K562 (cell line): ENCODE data around the gene UNKL. TPM values are rescaled to one million over a fixed set of nuclear protein-coding genes. Genes with fewer than 3 reads are reported as not detected.

Source experiments
- ATAC-seq: fragments of 200-7000 bp; cut with Tn5 transposase; 3 replicates; pipeline ENCODE4 v1.9.1; 2020; ENCODE audit warnings: moderate library complexity
- BruUV-seq: library from RNA; stranded (reverse); fragments of 400-500 nt; replicated peaks from 2 replicates; lab custom pipeline; 2021; lab: Mats Ljungman, UMichigan
- CTCF ChIA-PET: fragments of 300-600 bp; formaldehyde crosslinking; extraction: SDS; loops from one replicate; lab custom pipeline; 2021; ENCODE audit warnings: low intra/inter-chr PET ratio; lab: Yijun Ruan, JAX
- POLR2A ChIA-PET: fragments of 300-600, 350-650 bp; sonication (Branson Sonifier 250); formaldehyde crosslinking; extraction: SDS; loops from one replicate; lab custom pipeline; 2021; ENCODE audit warnings: antibody characterized with exemption, inconsistent platforms; lab: Yijun Ruan, JAX
- DNase-seq, 4 experiments: peaks; one replicate each; pipeline versions ENCODE4 v3.0.0 to v3.0.0-alpha.2; 2011 to 2018; ENCODE audit warnings: low spot score in 3 of 4, mixed read lengths in 3 of 4; ENCODE audit errors: extremely low read depth in 1 of 4
- FAIRE-seq: peaks from 2 replicates; lab custom pipeline; 2011; peaks lifted over from hg19 to GRCh38; lab: Jason Lieb, UNC
- H2AFZ ChIP-seq: 2 replicates; pipeline ENCODE4 v1.6.0; 2011; ENCODE audit warnings: low read depth, low read length, control low read depth, inconsistent platforms
- H3K27ac ChIP-seq: fragments of 200-600 bp; 3 replicates; pipeline ENCODE4 v1.8.0; 2011; ENCODE audit warnings: low read depth, mild to moderate bottlenecking, control low read depth, inconsistent platforms, low read length, moderate library complexity, mixed read lengths; ENCODE audit errors: extremely low read depth
- H3K27me3 ChIP-seq, 2 experiments: fragments of 300-600 bp in 1 of 2; 2 replicates in 1 of 2; 3 replicates in 1 of 2; pipeline versions ENCODE4 v1.6.0 to v1.8.0; 2011; ENCODE audit warnings: inconsistent platforms in 2 of 2, low read length in 2 of 2, mild to moderate bottlenecking in 1 of 2, mixed read lengths in 1 of 2, moderate library complexity in 1 of 2; ENCODE audit not compliant: control insufficient read depth in 2 of 2, insufficient read depth in 2 of 2
- H3K36me3 ChIP-seq: fragments of 300-600 bp; 3 replicates; pipeline ENCODE4 v1.8.0; 2011; ENCODE audit warnings: mild to moderate bottlenecking, low read length, inconsistent platforms; ENCODE audit not compliant: control insufficient read depth, insufficient read depth
- H3K4me1 ChIP-seq, 2 experiments: fragments of 200-600 bp in 1 of 2; replicated peaks in 1 of 2; 2 replicates in 1 of 2; 3 replicates in 1 of 2; pipeline versions ENCODE4 v1.5.1 to v1.8.0; 2011; ENCODE audit warnings: inconsistent platforms in 2 of 2, low read length in 2 of 2, mild to moderate bottlenecking in 1 of 2, mixed read lengths in 1 of 2, moderate library complexity in 1 of 2; ENCODE audit not compliant: control insufficient read depth in 2 of 2, insufficient read depth in 2 of 2
- H3K4me2 ChIP-seq: 2 replicates; pipeline ENCODE4 v1.6.1; 2011; ENCODE audit warnings: low read length, control low read depth, inconsistent platforms, mixed read lengths; ENCODE audit not compliant: insufficient read depth
- H3K4me3 ChIP-seq: fragments of 200-600 bp; sonication (generic), shearing (Covaris generic); 2 replicates; pipeline ENCODE4 v1.5.1; 2016; ENCODE audit warnings: control low read depth, inconsistent platforms
- H3K79me2 ChIP-seq: fragments of 200-600 bp; 3 replicates; pipeline ENCODE4 v1.8.0; 2011; ENCODE audit warnings: low read length, inconsistent platforms; ENCODE audit not compliant: control insufficient read depth, insufficient read depth
- H3K9ac ChIP-seq, 2 experiments: 2 replicates each; pipeline versions ENCODE4 v1.6.0 to v1.6.1; 2011; ENCODE audit warnings: low read depth in 2 of 2, low read length in 2 of 2, control low read depth in 1 of 2, inconsistent platforms in 1 of 2, mild to moderate bottlenecking in 1 of 2, mixed read lengths in 1 of 2; ENCODE audit not compliant: insufficient read depth in 1 of 2
- H3K9me1 ChIP-seq: one replicate; pipeline ENCODE4 v1.6.0; 2011; ENCODE audit warnings: inconsistent platforms, mild to moderate bottlenecking, low read length, moderate library complexity; ENCODE audit not compliant: control insufficient read depth, insufficient read depth
- H3K9me3 ChIP-seq: replicated peaks from 2 replicates; pipeline ENCODE4 v1.5.1; 2011; ENCODE audit warnings: low read depth, low read length, inconsistent platforms; ENCODE audit not compliant: control insufficient read depth, insufficient read depth
- H4K20me1 ChIP-seq: replicated peaks from 2 replicates; pipeline ENCODE4 v1.6.1; 2011; ENCODE audit warnings: low read length, inconsistent platforms, mixed read lengths; ENCODE audit not compliant: control insufficient read depth, insufficient read depth
- HEY1 ChIP-seq: fragments of 250-450 bp; sonication (Bioruptor Pico); IDR thresholded peaks from 2 replicates; pipeline ENCODE4 v1.5.0; 2020; ENCODE audit warnings: mild to moderate bottlenecking, moderate library complexity, borderline replicate concordance
- KHSRP ChIP-seq: fragments of 450-650 bp; IDR thresholded peaks from 2 replicates; pipeline ENCODE4 v1.6.1; 2017
- RAD51 ChIP-seq: fragments of 450-650 bp; IDR thresholded peaks from 2 replicates; pipeline ENCODE4 v1.7.1; 2016; ENCODE audit warnings: low read depth, mild to moderate bottlenecking, borderline replicate concordance
- RBM25 ChIP-seq: fragments of 200-400 bp; formaldehyde crosslinking; IDR thresholded peaks from 2 replicates; pipeline ENCODE4 v1.6.1; 2018; ENCODE audit warnings: low read length, low read depth, moderate library complexity; ENCODE audit not compliant: severe bottlenecking
- SIRT6 ChIP-seq: IDR thresholded peaks from one replicate; pipeline ENCODE4 v1.6.1; 2012; ENCODE audit warnings: low read depth, mild to moderate bottlenecking, control low read depth, inconsistent platforms, low read length, moderate library complexity
- SMARCC2 ChIP-seq: fragments of 450-650 bp; IDR thresholded peaks from 2 replicates; pipeline ENCODE4 v1.6.1; 2017; ENCODE audit warnings: antibody characterized with exemption, moderate library complexity, mild to moderate bottlenecking, low read depth
- SMC3 ChIP-seq: conservative IDR thresholded peaks from 2 replicates; pipeline ENCODE4 v1.6.1; 2011; ENCODE audit warnings: low read depth, low read length, improper control_type of control experiment; ENCODE audit not compliant: insufficient read depth
- ZNF311 ChIP-seq: fragments of 250-450 bp; sonication (Bioruptor Pico); IDR thresholded peaks from 2 replicates; pipeline ENCODE4 v1.4.0; 2020; ENCODE audit warnings: mild to moderate bottlenecking, moderate library complexity
- WGBS: fragments of 100-300 bp; shearing (Covaris generic); methylation state at CpG from one replicate; pipeline ENCODE4 v1.1.6; 2016; ENCODE audit warnings: low coverage, mixed read lengths; ENCODE audit not compliant: insufficient coverage; ENCODE audit errors: missing lambda C conversion rate; 5-methylcytosine and 5-hydroxymethylcytosine counted together
- in situ Hi-C: fragments of 300-500 bp; cut with MboI; formaldehyde crosslinking; loops from 4 replicates; pipeline ENCODE4 v1.15.0; 2018; ENCODE audit warnings: inconsistent platforms, mixed read lengths
- intact Hi-C: fragments of 100-400 bp; cut with micrococcal nuclease; formaldehyde crosslinking; loops from 2 replicates; pipeline ENCODE4 v1.14.2; 2022
- polyA plus RNA-seq, 8 experiments: library from polyadenylated mRNA; depleted of rRNA in 4 of 8; stranded (reverse) in 5 of 8; unstranded in 3 of 8; fragments of >200 nt; fragmentation: Nextera tagmentation in 2 of 8; fragmentation: Illumina TruSeq in 1 of 8; extraction: Ambion mirVana in 2 of 8; extraction: Trizol in 1 of 8; gene quantifications; 2 replicates each; pipeline versions ENCODE4 v1.2.1 to v1.2.3, GENCODE V29; 2011 to 2014; ENCODE audit warnings: inconsistent platforms in 1 of 8, missing spikeins in 1 of 8
- total RNA-seq, 7 experiments: library from RNA; depleted of rRNA in 6 of 7; stranded (reverse); fragments of >200 nt in 6 of 7; fragmentation: Illumina TruSeq in 2 of 7; extraction: Trizol in 2 of 7; gene quantifications; 2 replicates each; pipeline versions ENCODE4 v1.2.1 to v1.2.3, GENCODE V29; 2011 to 2021; ENCODE audit warnings: low replicate concordance in 1 of 7
- TF ChIP-seq, protein P1 (sequence below): sonication (generic); formaldehyde crosslinking; IDR thresholded peaks from 2 replicates; pipeline ENCODE4 v1.8.1; 2023; ENCODE audit warnings: mild to moderate bottlenecking, missing genetic modification reagents, moderate library complexity
- TF ChIP-seq, protein P2 (sequence below), 2 experiments: fragments of 150-350 bp in 1 of 2; IDR thresholded peaks; 2 replicates each; pipeline ENCODE4 v1.6.1; 2012 to 2016; ENCODE audit warnings: low read depth in 2 of 2, low read length in 2 of 2, mild to moderate bottlenecking in 1 of 2, moderate library complexity in 1 of 2
- TF ChIP-seq, protein P3 (sequence below): fragments of 250-450 bp; sonication (Bioruptor Pico); IDR thresholded peaks from 2 replicates; pipeline ENCODE4 v1.8.0; 2022; ENCODE audit warnings: moderate library complexity, mild to moderate bottlenecking, inconsistent platforms
- TF ChIP-seq, protein P4 (sequence below): sonication (generic); formaldehyde crosslinking; IDR thresholded peaks from 2 replicates; pipeline ENCODE4 v1.8.1; 2022; ENCODE audit warnings: missing genetic modification reagents

UNKL gene
- total and polyA plus RNA-seq, 9 of the 15 experiments (the other 6 are each of a cell fraction or from before 2014, with no cell fraction given) = 0.37 to 30.2 (median 5.1) TPM

DNA sequence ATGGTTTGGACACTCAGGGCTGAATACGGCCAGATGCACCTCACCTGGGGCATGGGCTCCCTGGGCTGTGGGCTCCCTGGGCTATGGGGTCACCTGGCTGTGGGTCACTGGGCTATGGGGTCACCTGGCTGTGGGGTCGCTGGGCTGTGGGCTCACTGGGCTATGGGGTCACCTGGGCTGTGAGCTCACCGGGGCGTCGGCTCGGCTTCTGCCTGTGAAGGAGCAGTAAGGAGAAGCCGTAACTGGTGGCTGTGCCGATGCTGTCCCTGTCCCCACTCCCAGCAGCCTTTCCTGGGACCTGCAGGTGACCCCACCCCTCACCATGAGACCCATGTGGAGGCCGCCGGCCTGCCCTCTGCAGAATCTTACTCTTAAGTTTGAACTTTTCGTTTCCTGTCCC, 14.5 kb upstream of the UNKL start:
- BruUV-seq = no TSS peak
- POLR2A ChIA-PET = interaction anchor here (1.5 kb wide), 1 partner anchor 8 kb away, joined by 6 read pairs; the partner anchor contains the start of gene UQCC4
- Histone ChIP-seq H3K9ac (peak overlapping the region in 1 of 2 experiments; percentile 48; a peak in 2 of 4 replicates), H3K27ac (no peak overlapping the region), H2AFZ (peak overlapping the region; percentile 78; the same call in 1 of the 2 replicates), H4K20me1 (no peaks in the 10 kb centered on the region), H3K4me3 (no peak overlapping the region), H3K36me3 (no peaks in the 10 kb centered on the region), H3K9me1 (no peaks in the 10 kb centered on the region), H3K4me2 (no peak overlapping the region), H3K9me3 (no peaks in the 10 kb centered on the region), H3K4me1 (peaks cover 0 to 85% of the 10 kb centered on the region in 2 experiments; a peak in 2 of 5 replicates), H3K27me3 (peaks cover 0 to 15% of the 10 kb centered on the region in 2 experiments; a peak in 2 of 5 replicates), H3K79me2 (no peaks in the 10 kb centered on the region)
- WGBS = 61% methylated on average over 11 of the region's 11 CpGs
- TF ChIP-seq, protein P1, sequence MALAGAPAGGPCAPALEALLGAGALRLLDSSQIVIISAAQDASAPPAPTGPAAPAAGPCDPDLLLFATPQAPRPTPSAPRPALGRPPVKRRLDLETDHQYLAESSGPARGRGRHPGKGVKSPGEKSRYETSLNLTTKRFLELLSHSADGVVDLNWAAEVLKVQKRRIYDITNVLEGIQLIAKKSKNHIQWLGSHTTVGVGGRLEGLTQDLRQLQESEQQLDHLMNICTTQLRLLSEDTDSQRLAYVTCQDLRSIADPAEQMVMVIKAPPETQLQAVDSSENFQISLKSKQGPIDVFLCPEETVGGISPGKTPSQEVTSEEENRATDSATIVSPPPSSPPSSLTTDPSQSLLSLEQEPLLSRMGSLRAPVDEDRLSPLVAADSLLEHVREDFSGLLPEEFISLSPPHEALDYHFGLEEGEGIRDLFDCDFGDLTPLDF (CRISPR knock-in tag) = no peak
- no peak for TF ChIP-seq RAD51
- no peak for TF ChIP-seq HEY1 (CRISPR knock-in tag)
- TF ChIP-seq SMC3 = no peak
- TF ChIP-seq KHSRP = no peak
- no peak for TF ChIP-seq SIRT6
- no peak for TF ChIP-seq SMARCC2
- TF ChIP-seq RBM25 = no peak
- TF ChIP-seq, protein P2, sequence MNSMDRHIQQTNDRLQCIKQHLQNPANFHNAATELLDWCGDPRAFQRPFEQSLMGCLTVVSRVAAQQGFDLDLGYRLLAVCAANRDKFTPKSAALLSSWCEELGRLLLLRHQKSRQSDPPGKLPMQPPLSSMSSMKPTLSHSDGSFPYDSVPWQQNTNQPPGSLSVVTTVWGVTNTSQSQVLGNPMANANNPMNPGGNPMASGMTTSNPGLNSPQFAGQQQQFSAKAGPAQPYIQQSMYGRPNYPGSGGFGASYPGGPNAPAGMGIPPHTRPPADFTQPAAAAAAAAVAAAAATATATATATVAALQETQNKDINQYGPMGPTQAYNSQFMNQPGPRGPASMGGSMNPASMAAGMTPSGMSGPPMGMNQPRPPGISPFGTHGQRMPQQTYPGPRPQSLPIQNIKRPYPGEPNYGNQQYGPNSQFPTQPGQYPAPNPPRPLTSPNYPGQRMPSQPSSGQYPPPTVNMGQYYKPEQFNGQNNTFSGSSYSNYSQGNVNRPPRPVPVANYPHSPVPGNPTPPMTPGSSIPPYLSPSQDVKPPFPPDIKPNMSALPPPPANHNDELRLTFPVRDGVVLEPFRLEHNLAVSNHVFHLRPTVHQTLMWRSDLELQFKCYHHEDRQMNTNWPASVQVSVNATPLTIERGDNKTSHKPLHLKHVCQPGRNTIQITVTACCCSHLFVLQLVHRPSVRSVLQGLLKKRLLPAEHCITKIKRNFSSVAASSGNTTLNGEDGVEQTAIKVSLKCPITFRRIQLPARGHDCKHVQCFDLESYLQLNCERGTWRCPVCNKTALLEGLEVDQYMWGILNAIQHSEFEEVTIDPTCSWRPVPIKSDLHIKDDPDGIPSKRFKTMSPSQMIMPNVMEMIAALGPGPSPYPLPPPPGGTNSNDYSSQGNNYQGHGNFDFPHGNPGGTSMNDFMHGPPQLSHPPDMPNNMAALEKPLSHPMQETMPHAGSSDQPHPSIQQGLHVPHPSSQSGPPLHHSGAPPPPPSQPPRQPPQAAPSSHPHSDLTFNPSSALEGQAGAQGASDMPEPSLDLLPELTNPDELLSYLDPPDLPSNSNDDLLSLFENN (IDR thresholded peaks at IDR 0.05; ENCODE audit: low read depth in 2 of 2, low read length in 2 of 2) = no peak
- TF ChIP-seq ZNF311 = no peak
- TF ChIP-seq, protein P3, sequence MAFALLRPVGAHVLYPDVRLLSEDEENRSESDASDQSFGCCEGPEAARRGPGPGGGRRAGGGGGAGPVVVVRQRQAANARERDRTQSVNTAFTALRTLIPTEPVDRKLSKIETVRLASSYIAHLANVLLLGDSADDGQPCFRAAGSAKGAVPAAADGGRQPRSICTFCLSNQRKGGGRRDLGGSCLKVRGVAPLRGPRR = no peak
- TF ChIP-seq, protein P4, sequence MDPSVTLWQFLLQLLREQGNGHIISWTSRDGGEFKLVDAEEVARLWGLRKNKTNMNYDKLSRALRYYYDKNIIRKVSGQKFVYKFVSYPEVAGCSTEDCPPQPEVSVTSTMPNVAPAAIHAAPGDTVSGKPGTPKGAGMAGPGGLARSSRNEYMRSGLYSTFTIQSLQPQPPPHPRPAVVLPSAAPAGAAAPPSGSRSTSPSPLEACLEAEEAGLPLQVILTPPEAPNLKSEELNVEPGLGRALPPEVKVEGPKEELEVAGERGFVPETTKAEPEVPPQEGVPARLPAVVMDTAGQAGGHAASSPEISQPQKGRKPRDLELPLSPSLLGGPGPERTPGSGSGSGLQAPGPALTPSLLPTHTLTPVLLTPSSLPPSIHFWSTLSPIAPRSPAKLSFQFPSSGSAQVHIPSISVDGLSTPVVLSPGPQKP (CRISPR knock-in tag) = no peak
- in situ Hi-C loops (no loop called here), intact Hi-C loops (no loop called here)
- CTCF ChIA-PET = interaction anchor here (0.5 kb wide), 1 partner anchor 42 kb away, joined by 3 read pairs; no protein-coding TSS in a partner anchor
- no peak for FAIRE-seq
- no peak for DNase-seq
- ATAC-seq = no peak
